Fibroblast of the aortic adventitia (primary cell): ENCODE measurements around the gene ZFPM1. TPM values are rescaled to one million over a fixed set of nuclear protein-coding genes. Genes with fewer than 3 reads are reported as not detected.

Source experiments
- DNase-seq: peaks from one replicate; pipeline ENCODE4 v3.0.0-alpha.2; 2010; ENCODE audit warnings: low read depth
- H3K4me3 ChIP-seq: 2 replicates; pipeline ENCODE4 v1.5.1; 2011; ENCODE audit warnings: low read depth, mild to moderate bottlenecking, control low read depth, low read length, moderate library complexity
- total RNA-seq: library from RNA; depleted of rRNA; stranded (reverse); fragments of >200 nt; gene quantifications from 2 replicates; pipeline ENCODE4 v1.2.3, GENCODE V29; 2012; ENCODE audit warnings: low replicate concordance
- TF ChIP-seq, protein P1 (sequence below): IDR thresholded peaks from 2 replicates; pipeline ENCODE4 v1.5.1; 2011; ENCODE audit warnings: mild to moderate bottlenecking, low read length, control low read depth, inconsistent platforms; ENCODE audit not compliant: insufficient read depth

ZFPM1 gene
- total RNA-seq, 1 donor = 4.2 TPM

DNA sequence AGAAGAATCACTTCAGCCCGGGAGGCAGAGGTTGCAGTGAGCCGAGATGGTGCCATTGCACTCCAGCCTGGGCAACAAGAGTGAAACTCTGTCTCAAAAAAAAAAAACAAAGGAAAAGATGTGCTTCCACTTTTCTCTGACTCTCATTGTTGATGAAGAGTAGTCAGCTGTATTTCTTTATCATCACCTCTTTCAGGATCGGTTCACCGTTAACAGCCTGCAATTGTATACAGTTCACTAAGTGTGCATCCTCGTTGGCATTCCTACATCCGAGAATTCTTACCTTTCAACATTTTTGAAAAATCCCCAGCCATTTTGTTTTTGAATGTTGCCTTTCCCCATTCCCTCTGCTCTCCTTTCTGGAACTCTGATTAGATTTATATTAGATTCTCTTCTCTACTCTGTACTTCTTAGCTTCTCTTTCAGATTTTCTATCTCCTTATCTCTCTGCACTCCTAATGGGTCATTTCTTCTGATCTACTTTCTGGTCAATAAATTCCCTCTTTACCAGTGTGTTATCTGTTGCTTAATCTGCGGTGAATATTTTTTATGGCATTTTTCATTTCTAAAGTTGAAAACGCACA, 90.2 kb downstream of the ZFPM1 start:
- H3K4me3 ChIP-seq = no peak overlapping the region
- TF ChIP-seq, protein P1, sequence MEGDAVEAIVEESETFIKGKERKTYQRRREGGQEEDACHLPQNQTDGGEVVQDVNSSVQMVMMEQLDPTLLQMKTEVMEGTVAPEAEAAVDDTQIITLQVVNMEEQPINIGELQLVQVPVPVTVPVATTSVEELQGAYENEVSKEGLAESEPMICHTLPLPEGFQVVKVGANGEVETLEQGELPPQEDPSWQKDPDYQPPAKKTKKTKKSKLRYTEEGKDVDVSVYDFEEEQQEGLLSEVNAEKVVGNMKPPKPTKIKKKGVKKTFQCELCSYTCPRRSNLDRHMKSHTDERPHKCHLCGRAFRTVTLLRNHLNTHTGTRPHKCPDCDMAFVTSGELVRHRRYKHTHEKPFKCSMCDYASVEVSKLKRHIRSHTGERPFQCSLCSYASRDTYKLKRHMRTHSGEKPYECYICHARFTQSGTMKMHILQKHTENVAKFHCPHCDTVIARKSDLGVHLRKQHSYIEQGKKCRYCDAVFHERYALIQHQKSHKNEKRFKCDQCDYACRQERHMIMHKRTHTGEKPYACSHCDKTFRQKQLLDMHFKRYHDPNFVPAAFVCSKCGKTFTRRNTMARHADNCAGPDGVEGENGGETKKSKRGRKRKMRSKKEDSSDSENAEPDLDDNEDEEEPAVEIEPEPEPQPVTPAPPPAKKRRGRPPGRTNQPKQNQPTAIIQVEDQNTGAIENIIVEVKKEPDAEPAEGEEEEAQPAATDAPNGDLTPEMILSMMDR = no peak
- no peak for DNase-seq

DNA sequence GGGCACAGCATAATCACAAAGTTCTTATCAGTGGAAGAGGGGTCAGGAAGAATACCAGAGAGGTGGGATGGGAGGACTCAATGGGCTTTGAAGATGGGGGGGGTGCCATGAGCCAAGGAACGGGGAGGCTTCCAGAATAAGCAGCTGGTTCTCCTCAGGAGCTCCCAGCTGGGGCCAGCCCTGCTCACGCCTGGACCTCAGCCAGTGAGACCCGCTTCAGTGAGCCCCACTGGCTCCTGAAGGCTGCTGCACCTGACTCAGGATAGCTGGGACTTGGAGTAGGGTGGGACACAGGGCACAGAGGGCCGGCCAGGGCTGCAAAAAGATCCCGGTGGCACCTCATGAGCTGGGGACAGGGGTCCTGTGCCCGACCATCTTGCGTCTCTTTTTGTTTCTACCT, 92.7 kb downstream of the ZFPM1 start:
- TF ChIP-seq, protein P1 = no peak
- H3K4me3 ChIP-seq = no peak overlapping the region
- DNase-seq = no peak

DNA sequence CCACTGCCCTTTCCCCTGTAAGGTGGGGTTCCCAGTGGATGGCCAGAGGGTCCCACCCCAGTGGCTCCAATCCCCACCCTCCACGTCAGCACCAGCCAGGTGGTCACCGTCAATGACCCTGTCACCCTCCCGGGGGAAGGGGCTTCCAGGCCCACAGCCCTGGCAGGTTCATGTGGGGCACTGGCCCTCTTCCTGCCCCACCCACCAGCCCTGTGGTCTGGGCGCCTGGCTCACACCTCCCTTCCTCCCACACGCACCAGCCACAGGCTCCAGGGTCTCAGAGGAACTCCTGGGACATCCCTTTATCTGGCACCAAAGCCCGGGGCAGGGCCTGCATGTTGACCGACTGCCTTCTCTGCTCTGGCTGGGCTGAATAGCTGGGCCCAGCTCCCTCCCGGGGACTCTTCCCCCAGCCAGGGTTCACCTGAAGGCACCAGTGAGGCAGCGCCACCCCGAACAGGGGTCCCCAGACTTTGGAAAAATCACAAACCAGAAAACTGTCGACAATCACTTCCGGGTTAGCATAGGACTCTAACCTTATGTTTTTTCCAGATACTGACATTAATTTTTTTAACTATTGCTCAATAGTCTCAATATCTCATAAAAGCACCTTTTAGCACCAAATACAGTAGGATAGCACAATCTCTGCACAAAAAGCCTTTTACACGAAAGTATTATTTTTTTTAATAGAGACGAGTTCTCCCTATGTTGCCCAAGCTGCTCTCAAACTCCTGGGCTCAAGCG, 95.2 kb downstream of the ZFPM1 start:
- no peak overlapping the region for H3K4me3 ChIP-seq
- TF ChIP-seq, protein P1 = no peak
- no peak for DNase-seq

DNA sequence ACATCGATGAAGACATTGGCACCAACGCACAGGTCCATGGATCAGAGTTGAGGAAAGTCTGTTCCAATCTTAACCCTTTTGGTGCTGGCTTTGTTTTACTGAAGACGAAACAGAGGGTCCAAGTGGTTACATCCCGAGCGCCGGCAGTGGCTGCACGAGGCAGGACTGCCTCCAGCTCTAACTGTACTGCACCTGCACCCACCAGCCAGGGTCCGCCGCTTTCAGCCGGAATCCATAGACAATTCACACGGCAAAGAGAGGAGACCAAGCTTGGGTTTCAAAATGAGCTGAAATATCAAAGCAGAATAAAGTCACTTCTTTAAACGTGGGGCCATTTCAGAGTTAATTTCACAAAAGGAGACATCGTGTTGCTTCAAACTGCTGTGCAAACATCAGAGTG, 95.9 kb downstream of the ZFPM1 start:
- H3K4me3 ChIP-seq = no peak overlapping the region
- DNase-seq = no peak
- TF ChIP-seq, protein P1 = no peak

DNA sequence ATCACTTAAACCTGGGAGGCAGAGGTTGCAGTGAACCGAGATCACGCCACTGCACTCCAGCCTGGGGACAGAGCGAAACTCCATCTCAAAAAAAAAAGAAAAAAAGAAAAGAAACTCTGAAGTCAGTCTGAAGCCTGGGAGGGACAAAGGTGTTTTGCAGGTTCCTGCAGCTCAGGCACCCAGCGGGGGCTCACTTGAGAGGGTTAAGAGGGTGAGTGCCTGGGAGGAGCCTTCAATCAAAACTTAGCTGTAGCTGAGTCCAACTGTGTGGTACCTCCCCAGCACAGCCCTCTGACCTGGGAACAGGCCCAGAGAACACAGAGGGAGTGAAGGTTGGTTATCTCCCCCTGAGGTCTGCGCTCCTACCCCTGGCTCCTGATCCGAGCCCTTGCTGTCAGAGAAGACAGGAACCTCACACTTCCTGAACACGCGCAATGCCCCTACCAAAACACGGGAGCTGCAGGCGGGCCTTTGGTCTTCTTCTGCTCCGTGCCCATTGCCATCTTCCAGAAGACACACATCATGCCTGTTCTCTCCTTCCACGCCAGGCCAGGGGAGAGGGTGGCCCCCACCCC, 96.7 kb downstream of the ZFPM1 start:
- DNase-seq = no peak
- H3K4me3 ChIP-seq = no peak overlapping the region
- TF ChIP-seq, protein P1 = no peak

DNA sequence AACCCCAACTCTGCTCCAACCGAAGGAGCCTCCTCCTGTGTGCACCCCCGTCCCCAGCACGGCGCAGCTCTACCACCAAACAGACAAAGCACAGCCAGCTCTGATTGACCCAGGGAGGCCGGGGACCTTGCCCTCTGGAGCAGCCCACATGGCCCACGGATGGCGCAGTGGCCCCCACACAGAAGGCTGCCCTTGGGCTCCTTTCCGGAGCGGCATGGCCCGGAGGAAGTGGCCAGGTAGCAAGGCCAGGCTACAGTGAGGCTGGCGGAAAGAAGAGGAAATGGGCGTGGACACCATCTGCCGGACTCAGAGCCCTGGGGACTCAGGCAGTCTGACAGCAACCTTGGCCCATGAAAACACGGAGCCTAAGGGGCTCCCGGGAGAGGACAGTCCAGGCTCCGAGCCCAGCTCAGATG, 97.2 kb downstream of the ZFPM1 start:
- no peak overlapping the region for H3K4me3 ChIP-seq
- TF ChIP-seq, protein P1 = no peak
- no peak for DNase-seq

- H3K4me3 ChIP-seq = no peak overlapping the region
- TF ChIP-seq, protein P1 = no peak
- no peak for DNase-seq
Measured at GRCh38 chr16:88552166-88552565, 99.1 kb downstream of the ZFPM1 start.
